Kidney epithelial cell (primary cell): Measurements from ENCODE around the gene PGM3. TPM values are rescaled to one million over a fixed set of nuclear protein-coding genes. Genes with fewer than 3 reads are reported as not detected.

Experiments
- DNase-seq: peaks from one replicate; pipeline ENCODE4 v3.0.0-alpha.2; 2010; ENCODE audit warnings: low read depth
- H3K27me3 ChIP-seq: 2 replicates; pipeline ENCODE4 v1.6.0; 2011; ENCODE audit warnings: low read length; ENCODE audit not compliant: control insufficient read depth, insufficient read depth
- H3K36me3 ChIP-seq: 2 replicates; pipeline ENCODE4 v1.5.1; 2011; ENCODE audit warnings: low read length; ENCODE audit not compliant: control insufficient read depth, insufficient read depth
- H3K4me3 ChIP-seq: 2 replicates; pipeline ENCODE4 v1.5.1; 2011; ENCODE audit warnings: low read depth, mild to moderate bottlenecking, control low read depth, low read length
- CTCF ChIP-seq: IDR thresholded peaks from 2 replicates; pipeline ENCODE4 v1.5.1; 2011; ENCODE audit warnings: mild to moderate bottlenecking, moderate library complexity, low read length, control low read depth, inconsistent platforms; ENCODE audit not compliant: insufficient read depth, poor library complexity, severe bottlenecking
- total RNA-seq: library from RNA; depleted of rRNA; stranded (reverse); fragments of >200 nt; gene quantifications from 2 replicates; pipeline ENCODE4 v1.2.3, GENCODE V29; 2015

Gene PGM3
- total RNA-seq, 1 donor from 2014 or later, result 26.3 TPM

- TF ChIP-seq CTCF, result no peak
- H3K4me3 ChIP-seq, result no peak overlapping the region
- no peaks in the 10 kb centered on the region for H3K27me3 ChIP-seq
- DNase-seq, result no peak
- H3K36me3 ChIP-seq, result peaks cover 1% of the 10 kb centered on the region
Observed at GRCh38 chr6:83176246-83176645, 16.8 kb downstream of the PGM3 start.

GRCh38 chr6:83169511-83169910 is 23.6 kb downstream of the PGM3 start:
- no peak for TF ChIP-seq CTCF
- H3K4me3 ChIP-seq, result no peak overlapping the region
- H3K27me3 ChIP-seq, result no peaks in the 10 kb centered on the region
- no peaks in the 10 kb centered on the region for H3K36me3 ChIP-seq
- DNase-seq, result no peak

- no peak overlapping the region for H3K4me3 ChIP-seq
- no peak for TF ChIP-seq CTCF
- DNase-seq, result no peak
- H3K36me3 ChIP-seq, result no peaks in the 10 kb centered on the region
- H3K27me3 ChIP-seq, result no peaks in the 10 kb centered on the region
Observed at GRCh38 chr6:83169106-83169505, 24.0 kb downstream of the PGM3 start.

GRCh38 chr6:83168556-83168955 is 24.5 kb downstream of the PGM3 start:
- no peak for TF ChIP-seq CTCF
- Histone ChIP-seq H3K36me3 (no peaks in the 10 kb centered on the region), H3K4me3 (no peak overlapping the region), H3K27me3 (no peaks in the 10 kb centered on the region)
- DNase-seq, result no peak

GRCh38 chr6:83167726-83168278 is 25.3 kb downstream of the PGM3 start:
- H3K4me3 ChIP-seq, result no peak overlapping the region
- no peak for DNase-seq
- no peaks in the 10 kb centered on the region for H3K27me3 ChIP-seq
- TF ChIP-seq CTCF, result no peak
- H3K36me3 ChIP-seq, result no peaks in the 10 kb centered on the region

- H3K36me3 ChIP-seq, result no peaks in the 10 kb centered on the region
- no peak overlapping the region for H3K4me3 ChIP-seq
- no peak for TF ChIP-seq CTCF
- DNase-seq, result no peak
- H3K27me3 ChIP-seq, result no peaks in the 10 kb centered on the region
Observed at GRCh38 chr6:83160167-83160566, 32.9 kb downstream of the PGM3 start.
